Smooth muscle cell of the umbilical artery (primary cell): ENCODE data around the gene BOD1L1. TPM values are rescaled to one million over a fixed set of nuclear protein-coding genes. Genes with fewer than 3 reads are reported as not detected.

ENCODE experiments used
- total RNA-seq: library from RNA; depleted of rRNA; stranded (reverse); fragments of >200 nt; gene quantifications from 2 replicates; pipeline ENCODE4 v1.2.3, GENCODE V29; 2014

Gene BOD1L1
- total RNA-seq, result 30.0 and 45.7 TPM in 2 replicates

GRCh38 chr4:13627606-13628311 is at the start of gene BOD1L1:
TSS of gene BOD1L1 (minus strand) at chr4:13627725. CDS start at chr4:13627587, 138 bp downstream.

GRCh38 chr4:13543839-13544605 is 83.5 kb downstream of the BOD1L1 start, which contains the start of gene NKX3-2:
TSS of gene NKX3-2 (minus strand) at chr4:13544508. CDS start at chr4:13544414, 94 bp downstream.

Other genes with a start within 250 kb of the BOD1L1 start
- gene RAB28, start 143.4 kb downstream of the BOD1L1 start, total RNA-seq, result 13.1 and 17.2 TPM in 2 replicates
- under 0.01 TPM in 1 of 2 replicates, not detected in the other for gene NKX3-2, start 83.2 kb downstream of the BOD1L1 start, total RNA-seq